Astrocyte of the spinal cord (primary cell): ENCODE data around the gene ZNF277.

Experiments used
- DNase-seq: peaks from one replicate; pipeline ENCODE4 v3.0.0; 2011; ENCODE audit warnings: low read depth, low spot score
- H3K4me3 ChIP-seq: 2 replicates; pipeline ENCODE4 v1.5.1; 2011; ENCODE audit warnings: low read depth, mild to moderate bottlenecking, low read length, moderate library complexity
- in situ Hi-C: cut with HindIII; loops from 2 replicates; pipeline ENCODE4 v1.10.0; 2017; ENCODE audit warnings: low sequenced_read_pairs
- TF ChIP-seq, protein P1 (sequence below): IDR thresholded peaks from 2 replicates; pipeline ENCODE4 v1.5.1; 2012; ENCODE audit warnings: low read depth, mild to moderate bottlenecking, low read length, inconsistent platforms

ZNF277 gene

DNA sequence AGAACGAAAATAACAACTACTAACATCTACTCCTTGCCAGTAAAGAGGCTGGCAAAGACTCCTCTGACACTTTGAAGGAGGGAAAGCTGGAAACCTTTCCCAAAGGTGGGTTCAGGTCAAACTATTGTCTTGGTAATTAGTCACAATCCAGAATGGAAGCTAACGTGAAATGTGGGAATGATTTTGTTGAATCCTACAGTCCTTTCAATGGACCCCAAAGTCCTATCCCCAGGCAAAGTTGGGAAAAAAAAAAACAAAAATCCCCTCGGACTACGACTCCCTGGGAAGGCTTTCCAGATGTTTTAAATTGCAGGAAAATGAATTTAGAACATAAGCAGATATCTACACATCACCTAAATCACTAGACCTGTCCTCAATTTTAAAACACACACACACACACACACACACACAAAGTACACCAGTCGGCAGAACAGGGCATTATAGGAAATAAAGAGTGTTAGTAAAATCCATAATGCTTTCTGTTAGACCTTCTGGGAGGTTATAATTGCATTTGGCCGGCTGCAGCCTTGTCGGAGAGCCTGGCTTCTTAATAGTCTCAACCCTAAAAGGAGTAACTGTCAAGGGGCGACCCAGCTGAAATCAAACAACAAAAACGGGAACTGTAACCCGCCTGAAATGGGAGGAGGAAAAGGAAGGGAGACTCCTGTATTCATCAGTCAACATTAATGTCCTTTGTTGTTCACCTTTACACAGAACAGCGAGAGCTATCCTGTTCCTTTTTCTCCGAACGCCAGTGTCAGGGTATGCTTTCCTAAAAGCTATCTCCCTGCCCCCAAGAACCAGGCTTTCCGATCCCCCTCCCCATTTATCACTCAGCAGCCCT, 1.8 kb upstream of the ZNF277 start:
- DNase-seq: peak; percentile 22
- in situ Hi-C loops: no loop called here
- peak overlapping the region; percentile 99 for H3K4me3 ChIP-seq
- TF ChIP-seq, protein P1, sequence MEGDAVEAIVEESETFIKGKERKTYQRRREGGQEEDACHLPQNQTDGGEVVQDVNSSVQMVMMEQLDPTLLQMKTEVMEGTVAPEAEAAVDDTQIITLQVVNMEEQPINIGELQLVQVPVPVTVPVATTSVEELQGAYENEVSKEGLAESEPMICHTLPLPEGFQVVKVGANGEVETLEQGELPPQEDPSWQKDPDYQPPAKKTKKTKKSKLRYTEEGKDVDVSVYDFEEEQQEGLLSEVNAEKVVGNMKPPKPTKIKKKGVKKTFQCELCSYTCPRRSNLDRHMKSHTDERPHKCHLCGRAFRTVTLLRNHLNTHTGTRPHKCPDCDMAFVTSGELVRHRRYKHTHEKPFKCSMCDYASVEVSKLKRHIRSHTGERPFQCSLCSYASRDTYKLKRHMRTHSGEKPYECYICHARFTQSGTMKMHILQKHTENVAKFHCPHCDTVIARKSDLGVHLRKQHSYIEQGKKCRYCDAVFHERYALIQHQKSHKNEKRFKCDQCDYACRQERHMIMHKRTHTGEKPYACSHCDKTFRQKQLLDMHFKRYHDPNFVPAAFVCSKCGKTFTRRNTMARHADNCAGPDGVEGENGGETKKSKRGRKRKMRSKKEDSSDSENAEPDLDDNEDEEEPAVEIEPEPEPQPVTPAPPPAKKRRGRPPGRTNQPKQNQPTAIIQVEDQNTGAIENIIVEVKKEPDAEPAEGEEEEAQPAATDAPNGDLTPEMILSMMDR: no peak

DNA sequence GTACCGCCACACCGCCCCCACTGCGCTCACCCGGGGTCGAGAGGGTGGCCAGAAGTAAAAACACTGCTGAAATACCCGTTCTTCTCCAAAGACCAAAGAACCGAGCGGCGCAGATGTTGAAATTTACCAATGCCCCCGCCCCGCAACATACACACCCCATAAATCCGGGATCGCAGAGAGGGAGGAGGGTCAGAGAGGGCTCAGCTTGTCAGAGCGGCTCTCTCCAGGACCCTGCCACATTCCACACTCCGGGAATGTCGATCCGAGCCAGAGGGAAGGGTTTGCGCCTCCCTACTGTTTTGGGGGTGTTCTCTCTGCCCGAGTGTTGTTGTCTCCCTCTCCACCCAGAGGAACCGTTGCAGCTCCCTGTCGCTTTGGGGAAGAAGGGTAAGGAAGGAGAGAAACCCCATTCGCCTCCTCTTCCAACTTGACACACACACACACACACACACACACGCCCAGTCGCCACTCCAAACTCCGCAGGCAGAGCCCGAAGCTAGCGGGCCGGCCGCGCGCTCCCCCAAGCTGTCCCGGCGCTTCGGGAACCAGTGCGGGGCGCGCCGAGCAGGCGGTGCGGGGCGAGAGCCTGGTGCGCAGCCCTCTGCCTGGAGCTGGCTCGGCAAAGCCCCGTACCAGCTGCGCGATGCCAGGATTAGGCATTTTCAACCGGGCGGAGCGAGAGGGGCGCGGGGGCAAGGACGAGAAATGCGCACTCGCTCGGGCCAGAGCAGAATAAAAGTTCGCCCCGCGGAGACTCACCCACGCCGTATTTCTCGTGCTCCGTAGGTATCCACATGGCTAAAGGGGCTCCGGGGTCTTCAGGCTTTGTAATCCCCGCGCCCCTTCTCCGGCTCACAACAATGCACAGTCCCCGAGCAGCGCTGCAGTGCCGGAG, 905 bp upstream of the ZNF277 start:
- peak overlapping the region; percentile 99 for H3K4me3 ChIP-seq
- in situ Hi-C loops: no loop called here
- DNase-seq: peak; percentile 64
- TF ChIP-seq, protein P1: no peak

DNA sequence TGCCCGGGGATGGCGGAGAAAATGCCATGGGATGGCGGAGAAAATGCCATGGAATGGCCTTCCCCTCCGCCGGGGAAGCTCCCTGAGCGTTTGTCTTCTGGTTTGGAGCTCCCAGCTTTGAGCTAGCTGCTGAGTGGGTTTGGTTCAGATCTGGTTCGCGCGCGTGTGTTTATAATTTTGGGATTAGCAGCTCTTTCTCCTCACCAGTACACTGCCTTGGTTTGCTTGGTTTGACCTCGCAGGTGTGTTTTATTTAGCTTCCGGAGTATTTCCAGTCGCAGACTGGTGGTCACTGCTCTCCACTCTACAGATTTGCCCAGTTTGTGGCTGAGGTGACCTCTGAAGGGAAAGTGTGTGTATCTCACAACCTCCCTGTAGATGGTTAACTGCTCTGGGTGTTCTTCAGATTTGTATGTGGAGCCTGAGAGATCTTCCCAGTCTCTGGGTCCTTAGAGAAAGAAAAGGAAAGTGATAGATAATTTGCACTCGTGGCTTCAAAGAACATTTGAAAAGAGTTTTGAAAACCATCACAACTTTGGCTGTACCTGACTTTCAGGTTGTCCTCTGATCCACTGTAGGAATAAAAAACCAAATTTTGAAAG, 597 bp downstream of the ZNF277 start:
- no peak for DNase-seq
- TF ChIP-seq, protein P1: no peak
- in situ Hi-C loops: no loop called here
- peak overlapping the region; percentile 99 for H3K4me3 ChIP-seq

DNA sequence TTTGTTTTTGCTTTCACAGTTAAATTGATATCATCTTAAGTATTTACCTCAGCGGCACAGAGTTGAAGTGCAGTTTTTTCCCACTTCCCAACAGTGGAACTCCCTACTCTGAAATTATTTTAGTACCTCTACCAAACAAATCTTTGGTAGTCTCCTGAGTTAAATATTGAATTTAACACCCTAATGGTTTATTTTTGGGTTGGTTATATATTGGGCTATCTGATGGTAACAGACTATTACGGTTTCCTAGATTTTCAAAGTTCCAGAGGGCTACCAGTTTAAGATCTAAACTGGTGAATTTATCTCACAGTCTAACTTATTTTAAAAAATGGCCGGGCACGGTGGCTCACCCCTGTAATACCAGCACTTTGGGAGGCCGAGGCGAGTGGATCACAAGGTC, 1.3 kb downstream of the ZNF277 start:
- TF ChIP-seq, protein P1: no peak
- in situ Hi-C loops: no loop called here
- DNase-seq: no peak
- no peak overlapping the region for H3K4me3 ChIP-seq

DNA sequence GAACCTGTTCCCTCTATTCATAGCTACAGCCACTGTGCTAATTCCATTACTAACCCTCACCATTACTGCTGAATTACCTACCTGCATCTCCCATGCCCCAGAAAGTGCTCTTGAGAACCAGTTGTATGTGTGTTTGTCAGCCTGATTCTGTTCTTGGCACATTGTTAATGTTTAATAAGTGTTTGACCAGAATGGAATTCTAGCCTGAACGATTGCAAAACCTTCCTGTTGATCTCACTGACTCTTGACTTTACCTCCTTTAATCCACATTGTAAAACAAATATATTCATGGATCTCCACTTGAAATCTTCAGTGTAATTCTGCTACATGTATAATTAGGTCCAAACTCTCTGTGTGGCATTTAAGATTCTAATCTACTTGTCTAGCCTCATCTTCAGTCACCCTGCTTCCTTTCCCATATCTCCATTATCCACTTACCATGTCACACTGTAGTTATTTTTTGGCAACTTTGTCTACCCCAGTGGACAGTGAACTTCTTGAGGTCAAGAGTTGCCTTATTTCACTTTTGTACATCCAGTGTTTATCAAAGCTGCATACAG, 4.9 kb downstream of the ZNF277 start:
- DNase-seq: no peak
- no peak overlapping the region for H3K4me3 ChIP-seq
- TF ChIP-seq, protein P1: no peak
- in situ Hi-C loops: no loop called here

DNA sequence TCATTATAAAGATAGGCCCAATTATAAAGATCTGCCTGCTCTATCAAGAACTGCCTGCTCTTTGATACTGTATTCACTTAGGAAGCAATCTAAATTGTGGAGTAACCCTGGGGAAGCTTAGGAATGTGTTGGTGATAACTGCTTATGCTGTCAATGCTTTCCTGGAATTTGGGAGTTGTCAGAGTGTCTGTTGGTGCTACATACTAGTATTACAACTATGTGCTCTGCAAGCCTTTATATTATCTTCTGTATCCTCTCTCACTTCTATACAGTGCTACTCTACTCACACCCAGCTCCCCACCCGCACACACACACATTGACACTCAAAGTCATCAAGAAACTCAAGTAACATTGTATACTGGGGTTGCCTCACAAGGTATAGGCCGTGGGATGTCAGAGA, 6.1 kb downstream of the ZNF277 start:
- TF ChIP-seq, protein P1: no peak
- in situ Hi-C loops: no loop called here
- no peak for DNase-seq
- H3K4me3 ChIP-seq: no peak overlapping the region
